ENCODE data around the gene SLC17A5. TPM values are rescaled to one million over a fixed set of nuclear protein-coding genes. Genes with fewer than 3 reads are reported as not detected.
"Not testable (repeated sequence)": the region's sequence is repeated elsewhere in the genome, so short reads cannot be mapped to it uniquely, and the experiment has no call there.

Gene SLC17A5
- total RNA-seq, 2 experiments from 2014 or later, result 5.3 to 6.2 TPM

- POLR2A ChIA-PET, result interaction anchor here (0.9 to 1.2 kb wide), 3 partner anchors 35 to 39 kb away, joined by 3 to 4 read pairs (median 3); no protein-coding TSS in a partner anchor
- no peak for ATAC-seq (ENCODE audit: poor library complexity)
- no peak for DNase-seq
Observed at GRCh38 chr6:73558624-73559398, 95.0 kb downstream of the SLC17A5 start.

GRCh38 chr6:73556836-73557235 is 97.0 kb downstream of the SLC17A5 start:
- H3K27me3 Mint-ChIP-seq, result no peaks in the 10 kb centered on the region
- no peak overlapping the region for H3K27ac Mint-ChIP-seq
- intact Hi-C loops (cut with DNase I, micrococcal nuclease), result no loop called here
- no peak for DNase-seq
- H3K27ac ChIP-seq (ENCODE audit: low read depth in 1 of 2, low read length in 2 of 2), result no peak overlapping the region
- H3K27me3 ChIP-seq (ENCODE audit: control insufficient read depth in 1 of 2, insufficient read depth in 2 of 2, low read length in 2 of 2), result no peaks in the 10 kb centered on the region
- no peak overlapping the region for H3K4me3 ChIP-seq (ENCODE audit: low read length)
- H3K4me1 ChIP-seq (ENCODE audit: insufficient read depth, low read length), result no peaks in the 10 kb centered on the region
- H3K36me3 Mint-ChIP-seq (ENCODE audit: low read depth), result no peaks in the 10 kb centered on the region
- ATAC-seq (ENCODE audit: poor library complexity), result no peak
- H3K4me3 Mint-ChIP-seq, result no peak overlapping the region
- CTCF ChIA-PET, result no interaction called here
- no peaks in the 10 kb centered on the region for H3K36me3 ChIP-seq (ENCODE audit: insufficient read depth, low read length)
- H3K9me3 Mint-ChIP-seq, result no peaks in the 10 kb centered on the region
- POLR2A ChIA-PET, result interaction anchor here (1.1 kb wide), 1 partner anchor 37 kb away, joined by 3 read pairs; no protein-coding TSS in a partner anchor
- H3K4me1 Mint-ChIP-seq (ENCODE audit: low read depth), result no peaks in the 10 kb centered on the region
- no peaks in the 10 kb centered on the region for H3K9me3 ChIP-seq (ENCODE audit: control insufficient read depth in 1 of 2, insufficient read depth in 1 of 2, low read length in 2 of 2)
- TF ChIP-seq CTCF (IDR thresholded peaks at IDR 0.05), result no peak

More at GRCh38 chr6:73558624-73559398, 95.0 kb downstream of the SLC17A5 start:
- Mint-ChIP-seq H3K4me1 (ENCODE audit: low read depth) (no peaks in the 10 kb centered on the region), H3K9me3 (no peaks in the 10 kb centered on the region), H3K36me3 (ENCODE audit: low read depth) (no peaks in the 10 kb centered on the region), H3K27ac (no peak overlapping the region), H3K4me3 (no peak overlapping the region), H3K27me3 (no peaks in the 10 kb centered on the region)
- H3K36me3 ChIP-seq (ENCODE audit: insufficient read depth, low read length), result no peaks in the 10 kb centered on the region
- no peaks in the 10 kb centered on the region for H3K4me1 ChIP-seq (ENCODE audit: insufficient read depth, low read length)
- intact Hi-C loops (cut with DNase I, micrococcal nuclease), result no loop called here
- H3K9me3 ChIP-seq (ENCODE audit: control insufficient read depth in 1 of 2, insufficient read depth in 1 of 2, low read length in 2 of 2), result no peaks in the 10 kb centered on the region
- no peak overlapping the region for H3K4me3 ChIP-seq (ENCODE audit: low read length)
- CTCF ChIA-PET, result no interaction called here
- TF ChIP-seq CTCF (IDR thresholded peaks at IDR 0.05), result no peak
- H3K27ac ChIP-seq (ENCODE audit: low read depth in 1 of 2, low read length in 2 of 2), result no peak overlapping the region
- no peaks in the 10 kb centered on the region for H3K27me3 ChIP-seq (ENCODE audit: control insufficient read depth in 1 of 2, insufficient read depth in 2 of 2, low read length in 2 of 2)

GRCh38 chr6:73555380-73555949 is 98.3 kb downstream of the SLC17A5 start:
- CTCF ChIA-PET; intact Hi-C loops (cut with DNase I, micrococcal nuclease): not testable (repeated sequence)

GRCh38 chr6:73551115-73551514 is 102.7 kb downstream of the SLC17A5 start:
- ATAC-seq (ENCODE audit: poor library complexity); H3K4me1 ChIP-seq (ENCODE audit: insufficient read depth, low read length); H3K36me3 Mint-ChIP-seq (ENCODE audit: low read depth); CTCF ChIA-PET; H3K36me3 ChIP-seq (ENCODE audit: insufficient read depth, low read length); H3K4me3 Mint-ChIP-seq; H3K27ac Mint-ChIP-seq; H3K27me3 ChIP-seq (ENCODE audit: control insufficient read depth in 1 of 2, insufficient read depth in 2 of 2, low read length in 2 of 2); H3K27ac ChIP-seq (ENCODE audit: low read depth in 1 of 2, low read length in 2 of 2); H3K27me3 Mint-ChIP-seq; H3K9me3 ChIP-seq (ENCODE audit: control insufficient read depth in 1 of 2, insufficient read depth in 1 of 2, low read length in 2 of 2); H3K4me3 ChIP-seq (ENCODE audit: low read length); H3K9me3 Mint-ChIP-seq; DNase-seq; H3K4me1 Mint-ChIP-seq (ENCODE audit: low read depth); intact Hi-C loops (cut with DNase I, micrococcal nuclease): not testable (repeated sequence)
- POLR2A ChIA-PET, result interaction anchor here (1.6 kb wide), 1 partner anchor 27 kb away, joined by 4 read pairs; no protein-coding TSS in a partner anchor

More at GRCh38 chr6:73555380-73555949, 98.3 kb downstream of the SLC17A5 start:
- H3K9me3 ChIP-seq (ENCODE audit: control insufficient read depth in 1 of 2, insufficient read depth in 1 of 2, low read length in 2 of 2); H3K27me3 Mint-ChIP-seq; H3K27ac Mint-ChIP-seq; DNase-seq; H3K36me3 Mint-ChIP-seq (ENCODE audit: low read depth); H3K27me3 ChIP-seq (ENCODE audit: control insufficient read depth in 1 of 2, insufficient read depth in 2 of 2, low read length in 2 of 2); POLR2A ChIA-PET; H3K4me3 ChIP-seq (ENCODE audit: low read length); H3K9me3 Mint-ChIP-seq; H3K27ac ChIP-seq (ENCODE audit: low read depth in 1 of 2, low read length in 2 of 2); H3K4me1 ChIP-seq (ENCODE audit: insufficient read depth, low read length); H3K4me3 Mint-ChIP-seq; H3K4me1 Mint-ChIP-seq (ENCODE audit: low read depth); ATAC-seq (ENCODE audit: poor library complexity); H3K36me3 ChIP-seq (ENCODE audit: insufficient read depth, low read length): not testable (repeated sequence)

Measured in CD4-positive, alpha-beta T cell (primary cell).